RKO (cell line): ENCODE results near the gene ECPAS.
"Not testable (repeated sequence)": the region's sequence is repeated elsewhere in the genome, so short reads cannot be mapped to it uniquely, and the experiment has no call there.

Source experiments
- DNase-seq: peaks from one replicate; pipeline ENCODE4 v3.0.0-alpha.2; 2016; ENCODE audit warnings: low spot score

Gene ECPAS

DNA sequence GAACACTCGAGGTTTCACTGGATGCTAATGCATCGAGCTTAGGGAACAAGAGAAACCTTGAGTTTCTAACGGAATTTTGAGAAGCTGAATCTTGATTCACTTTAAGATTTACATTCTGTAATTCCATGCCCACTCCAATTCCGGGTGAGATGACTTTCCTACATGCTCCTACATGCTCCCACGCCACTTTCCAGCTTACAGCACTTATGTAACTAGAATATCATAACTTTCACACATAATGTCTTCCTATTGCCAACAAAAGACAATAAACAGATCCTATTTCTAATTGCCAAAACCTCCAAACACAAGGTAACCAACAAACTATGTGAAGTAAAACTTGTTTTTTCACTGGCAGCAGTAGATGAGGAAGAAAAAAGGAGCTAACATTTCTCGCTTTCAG, 72.9 kb downstream of the ECPAS start:
- DNase-seq: no peak

DNA sequence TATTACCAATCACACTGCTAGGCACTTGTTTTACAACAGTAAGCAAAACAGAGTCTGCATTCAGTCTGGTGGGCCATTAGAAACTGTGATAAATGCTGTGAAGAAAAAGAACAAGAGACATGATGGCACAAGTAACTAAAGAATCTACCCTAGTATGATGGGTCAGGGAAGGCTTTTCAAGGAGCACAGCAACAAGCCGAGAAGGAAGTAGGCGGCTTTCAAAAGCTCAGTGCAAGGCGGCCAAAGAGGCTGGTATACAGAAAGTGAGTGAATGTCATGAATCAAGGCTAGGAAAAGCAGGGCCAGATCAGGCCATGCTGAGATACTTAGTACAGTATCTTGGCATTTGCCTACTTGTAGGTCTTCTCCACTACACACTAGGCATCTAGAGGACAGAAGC, 76.4 kb downstream of the ECPAS start:
- DNase-seq: no peak

DNA sequence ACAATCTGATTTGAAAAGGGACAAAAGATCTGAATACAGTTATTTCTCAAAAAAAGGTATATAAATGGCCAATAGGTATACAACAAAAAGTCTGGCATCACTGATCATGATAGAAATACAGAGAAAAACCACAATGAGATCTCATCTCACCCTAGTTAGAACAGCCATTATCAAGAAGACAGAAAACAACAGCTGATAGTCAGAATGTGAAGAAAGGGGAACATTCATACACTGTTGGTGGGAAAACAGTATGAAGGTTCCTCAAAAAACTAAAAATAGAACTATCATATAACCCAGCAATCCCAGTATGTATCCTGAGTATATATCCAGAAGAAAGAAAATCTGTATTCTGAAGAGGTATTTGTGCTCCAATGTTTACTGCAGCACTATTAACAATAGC, 78.5 kb downstream of the ECPAS start:
- no peak for DNase-seq

GRCh38 chr9:111401486-111401885, 82.7 kb downstream of the ECPAS start:
- not testable (repeated sequence) for DNase-seq

DNA sequence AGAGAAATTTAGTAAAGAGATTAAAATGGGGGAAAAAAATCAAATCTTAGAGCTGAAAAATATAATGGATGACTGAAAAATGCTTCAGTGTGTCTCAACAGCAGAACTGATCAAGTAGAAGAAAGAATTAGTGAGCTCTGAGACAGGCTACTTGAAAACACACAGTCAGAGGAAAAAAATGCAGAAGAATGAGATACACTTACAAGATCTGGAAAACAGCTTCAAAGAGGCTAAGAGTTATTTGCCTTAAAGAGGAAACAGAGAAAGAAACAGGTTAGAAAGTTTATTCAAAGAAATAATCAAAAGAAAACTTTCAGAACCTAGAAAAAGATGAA, 83.7 kb downstream of the ECPAS start:
- peak; percentile 26 for DNase-seq

GRCh38 chr9:111399772-111400563, 84.2 kb downstream of the ECPAS start:
- DNase-seq: peak; percentile 52

DNA sequence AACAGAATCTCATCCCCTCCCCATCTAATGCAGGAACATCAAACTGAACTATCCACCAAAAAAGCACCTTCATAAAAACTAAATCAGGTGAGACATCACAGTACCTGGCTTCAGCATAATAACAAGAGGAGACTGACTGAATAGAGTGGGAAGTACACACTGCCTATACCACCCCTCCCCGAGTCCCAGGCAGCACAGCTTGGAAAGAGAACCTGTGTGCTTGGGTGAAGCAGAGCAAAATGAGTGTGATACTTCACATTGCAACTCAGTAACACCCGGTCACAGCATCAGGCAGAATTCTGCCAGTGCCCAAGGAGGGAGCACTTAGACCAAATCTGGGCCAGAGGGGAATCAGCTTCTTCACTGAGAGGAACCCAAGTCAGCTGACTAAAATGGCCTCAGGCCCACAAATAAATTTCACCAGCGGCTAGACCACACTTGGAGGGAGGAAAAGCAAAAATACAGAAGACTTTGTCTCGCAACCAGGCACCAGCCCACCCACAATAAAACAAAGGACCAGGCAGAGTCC, 84.9 kb downstream of the ECPAS start:
- no peak for DNase-seq

- no peak for DNase-seq
Observed at GRCh38 chr9:111393971-111394370, 90.2 kb downstream of the ECPAS start.

GRCh38 chr9:111389406-111389805, 94.8 kb downstream of the ECPAS start:
- no peak for DNase-seq

DNA sequence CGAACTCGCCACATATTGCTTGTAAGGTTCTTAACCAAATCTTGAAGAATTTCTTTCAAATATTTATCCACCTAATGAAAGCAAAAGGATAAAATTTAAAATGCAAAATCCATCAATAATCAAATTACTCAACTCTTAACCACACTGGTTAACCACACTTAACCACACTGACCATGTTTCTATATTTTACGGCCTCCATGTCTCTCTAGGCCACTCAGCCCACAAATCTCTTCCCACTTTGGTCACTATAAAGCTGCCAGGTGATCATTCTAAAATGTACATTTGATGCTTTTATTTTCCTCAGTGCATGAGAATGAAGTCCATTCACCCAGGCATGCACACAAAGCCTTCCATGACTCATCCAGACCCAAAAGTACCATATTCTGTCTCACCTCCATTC, 97.8 kb downstream of the ECPAS start:
- DNase-seq: no peak

- DNase-seq: no peak
Observed at GRCh38 chr9:111381006-111381405, 103.2 kb downstream of the ECPAS start.

GRCh38 chr9:111375817-111376564, 108.2 kb downstream of the ECPAS start:
- DNase-seq: no peak

GRCh38 chr9:111375062-111375461, 109.1 kb downstream of the ECPAS start:
- DNase-seq: no peak

GRCh38 chr9:111372297-111372696, 111.9 kb downstream of the ECPAS start:
- DNase-seq: no peak

DNA sequence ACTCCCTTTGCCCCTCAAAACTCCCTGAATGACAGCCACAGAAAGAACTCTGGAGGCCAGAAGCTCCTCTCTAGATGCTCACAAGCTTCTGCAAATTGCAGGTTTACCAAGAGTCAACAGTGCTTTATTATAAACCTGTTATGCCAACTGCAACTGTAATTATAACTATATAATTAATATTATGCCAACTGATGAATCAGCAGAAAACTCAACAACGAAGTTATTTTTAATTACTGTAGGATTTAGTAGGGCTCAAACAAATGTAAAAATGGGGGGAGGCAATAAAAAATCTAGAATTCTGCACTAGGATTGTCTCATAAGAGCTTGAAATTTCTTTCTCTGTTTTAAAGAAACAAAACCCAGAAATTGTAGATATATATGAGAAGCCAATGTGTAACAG, 117.2 kb downstream of the ECPAS start:
- DNase-seq: no peak

- no peak for DNase-seq
Observed at GRCh38 chr9:111362526-111362925, 121.7 kb downstream of the ECPAS start.

GRCh38 chr9:111360881-111361280, 123.3 kb downstream of the ECPAS start:
- no peak for DNase-seq

- peak; percentile 96 for DNase-seq
Observed at GRCh38 chr9:111356481-111357244, 127.5 kb downstream of the ECPAS start.

GRCh38 chr9:111352545-111352944, 131.6 kb downstream of the ECPAS start:
- no peak for DNase-seq

DNA sequence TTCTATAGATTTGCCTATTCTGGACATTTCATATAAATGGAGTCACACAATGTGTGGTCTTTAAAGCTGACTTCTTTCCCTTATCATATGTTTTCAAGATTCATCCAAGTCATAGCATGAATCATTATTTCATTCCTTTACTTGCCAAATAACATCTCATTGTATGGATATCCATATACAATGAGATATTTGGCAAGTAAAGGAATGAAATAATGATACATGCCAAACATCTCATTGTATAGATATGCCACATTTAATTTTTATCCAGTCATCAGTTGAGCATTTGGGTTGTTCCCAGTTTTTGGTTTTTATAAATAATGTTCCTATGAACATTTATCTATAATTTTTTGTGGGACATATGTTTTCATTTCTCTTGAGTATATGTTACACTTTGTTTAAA, 133.6 kb downstream of the ECPAS start:
- no peak for DNase-seq

DNA sequence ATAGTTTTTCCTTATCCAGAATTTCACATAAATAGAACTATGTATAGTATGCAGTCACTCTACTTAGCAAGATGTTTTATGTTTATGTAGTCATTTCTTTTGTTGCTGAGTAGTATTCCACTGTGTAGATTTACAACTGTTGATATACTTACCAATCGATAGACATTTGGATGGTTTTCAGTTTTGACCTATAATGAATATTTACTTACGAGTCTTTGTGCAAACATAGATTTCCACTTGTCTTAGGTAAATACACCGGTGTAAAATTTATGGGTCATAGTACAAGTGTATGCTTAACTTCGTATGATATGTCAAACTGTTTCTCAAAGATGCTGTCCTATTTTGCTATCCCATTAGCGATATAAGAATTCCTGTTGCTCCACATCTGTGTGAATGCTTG, 134.4 kb downstream of the ECPAS start:
- no peak for DNase-seq

DNA sequence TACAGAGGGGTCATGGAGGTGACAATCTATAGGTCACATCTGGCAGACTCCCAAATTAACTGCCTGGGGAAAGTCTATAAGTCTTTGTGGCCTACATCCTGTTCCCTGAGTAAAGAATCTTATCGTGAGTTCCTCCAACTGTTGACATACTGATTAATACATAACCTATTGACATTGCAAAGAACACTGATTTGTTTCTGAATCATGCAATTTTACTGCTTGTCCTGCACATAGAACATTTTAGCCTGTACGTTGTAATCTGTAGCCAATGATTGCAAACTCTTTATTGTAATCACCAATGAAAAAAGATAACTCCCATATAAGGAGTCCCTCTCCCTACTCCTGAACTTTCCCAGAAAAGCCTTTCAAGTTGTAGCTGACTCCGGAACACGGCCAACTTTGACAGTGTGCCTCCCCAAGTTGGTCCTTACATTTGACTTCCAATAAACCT, 135.3 kb downstream of the ECPAS start:
- DNase-seq: no peak
